Adrenal gland (tissue), 12 donors: Measurements from ENCODE around the gene TMEM259. TPM values are rescaled to one million over a fixed set of nuclear protein-coding genes. Genes with fewer than 3 reads are reported as not detected.

Experiments used
- DNase-seq, 7 donors: peaks; one replicate each; pipeline ENCODE4 v3.0.0-alpha.2; 2019 to 2020
- H3K27ac ChIP-seq, 5 donors: fragments of 200-600 bp; sonication (generic) in 4 of 5; 1 replicate in 3 of 5; 2 replicates in 2 of 5; pipeline versions ENCODE4 v1.5.1 to v1.8.0; 2016 to 2020; ENCODE audit warnings: mild to moderate bottlenecking in 1 of 5
- H3K27me3 ChIP-seq: fragments of 200-600 bp; 2 replicates; pipeline ENCODE4 v1.8.0; 2021
- H3K36me3 ChIP-seq, 2 donors: fragments of 200-600 bp; replicated peaks in 1 of 2; 1 replicate in 1 of 2; 2 replicates in 1 of 2; pipeline versions ENCODE4 v1.5.1 to v1.8.0; 2018 to 2022
- H3K4me1 ChIP-seq, 2 donors: fragments of 200-600 bp; replicated peaks in 1 of 2; 1 replicate in 1 of 2; 2 replicates in 1 of 2; pipeline versions ENCODE4 v1.5.1 to v1.8.0; 2018 to 2021
- H3K4me3 ChIP-seq, 4 donors: fragments of 200-600 bp; sonication (generic) in 3 of 4; one replicate each; pipeline ENCODE4 v1.5.1; 2016 to 2018
- H3K9me3 ChIP-seq, 3 donors: fragments of 200-600 bp; sonication (generic) in 1 of 3; replicated peaks in 1 of 3; 1 replicate in 2 of 3; 2 replicates in 1 of 3; pipeline versions ENCODE4 v1.5.1 to v1.8.0; 2016 to 2021
- POLR2A ChIP-seq, 2 donors: fragments of 450-650 bp; IDR thresholded peaks; one replicate each; pipeline ENCODE4 v1.6.1; 2017; ENCODE audit warnings: antibody characterized with exemption in 2 of 2, mild to moderate bottlenecking in 2 of 2, moderate library complexity in 1 of 2
- WGBS, 4 donors: extraction: QIAGEN DNeasy Blood & Tissue Kit in 2 of 4; methylation state at CpG; one replicate each; pipeline versions ENCODE4 v1.1.5 to v1.1.7; 2013 to 2017; 5-methylcytosine and 5-hydroxymethylcytosine counted together
- intact Hi-C, 2 donors: fragments of 100-400 bp; cut with DNase I; formaldehyde crosslinking; loops; one replicate each; pipeline versions ENCODE4 v1.14.1 to v1.15.0; 2022 to 2023
- polyA plus RNA-seq, 3 donors: library from polyadenylated mRNA; stranded (reverse); fragments of 200-250 nt in 2 of 3; fragments of 350-450 nt in 1 of 3; fragmentation: Illumina TruSeq in 1 of 3; extraction: RNeasy Lipid Tissue Mini Kit (QIAGEN cat#74804) in 1 of 3; gene quantifications; one replicate each; pipeline ENCODE4 v1.2.3, GENCODE V29; 2013 to 2014
- total RNA-seq, 9 donors: library from RNA; depleted of rRNA in 4 of 9; stranded (reverse); fragments of >200 nt in 4 of 9; fragments of 120-200 nt in 1 of 9; fragmentation: NEBNext Ultra II Directional in 1 of 9; extraction: Animal tissue kit (Norgen Biotek cat#: 25700) in 1 of 9; gene quantifications; one replicate each; pipeline versions ENCODE4 v1.1.0 to v1.2.4, GENCODE V29; 2013 to 2023
- TF ChIP-seq, protein P1 (sequence below), 6 experiments: fragments of 450-650 bp in 4 of 6; fragments of 200-600 bp in 2 of 6; sonication (generic) in 1 of 6; IDR thresholded peaks; 1 replicate in 5 of 6; 2 replicates in 1 of 6; pipeline versions ENCODE4 v1.5.1 to v1.8.0; 2016 to 2021; ENCODE audit warnings: antibody characterized with exemption in 6 of 6, mild to moderate bottlenecking in 2 of 6, moderate library complexity in 1 of 6
- donor health status: healthy with polysubstance abuse.
- donor health status: Bipolar disorder and iron deficiency.
- donor health status: DM: yes; HTN: yes; CAD: no.
- donor health status: DM: no; HTN: no; CAD: no.
- donor health status: DM: no; HTN: no; CAD: no.
- donor health status: DM: yes; HTN: yes; CAD: no.

The TMEM259 gene
- total and polyA plus RNA-seq, 12 donors: 79.4 to 743 (median 202) TPM

DNA sequence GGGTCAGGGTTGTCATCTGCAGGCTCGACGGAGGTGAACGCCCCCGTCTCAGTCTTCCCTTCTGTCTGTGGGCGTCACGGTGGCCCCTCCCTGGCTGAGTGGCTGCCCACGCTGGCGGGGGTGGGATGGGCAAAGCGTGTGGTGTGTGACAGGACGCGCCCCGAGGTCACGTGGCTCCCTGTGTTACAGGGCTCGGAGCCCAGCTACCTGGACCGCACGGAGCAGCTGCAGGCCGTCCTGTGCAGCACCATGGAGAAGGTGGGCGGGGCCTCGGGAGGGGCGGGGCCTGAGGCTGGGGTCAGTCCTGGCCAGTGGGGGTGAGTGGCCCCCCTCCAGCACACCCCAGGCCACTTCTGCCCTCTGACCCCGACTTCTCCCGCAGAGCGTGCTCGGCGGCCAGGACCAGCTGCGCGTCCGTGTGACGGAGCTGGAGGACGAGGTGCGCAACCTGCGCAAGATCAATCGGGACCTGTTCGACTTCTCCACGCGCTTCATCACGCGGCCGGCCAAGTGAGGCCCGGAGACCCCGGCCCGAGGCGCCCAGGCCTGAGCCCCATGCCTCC is 27.0 kb downstream of the TMEM259 start:
- H3K4me1 ChIP-seq: peaks cover 15 to 32% of the 10 kb centered on the region in 2 donors
- no peaks in the 10 kb centered on the region for H3K9me3 ChIP-seq
- no peak for DNase-seq
- H3K27ac ChIP-seq: no peak overlapping the region
- intact Hi-C loops: loop anchor here in 1 of 2 donors (10.0 kb wide), 1 partner anchor 219 kb away; no protein-coding TSS in a partner anchor
- WGBS, 4 donors: 86 to 93% (median 87%) methylated on average over 26 to 43 of the region's 43 CpGs
- no peak overlapping the region for H3K4me3 ChIP-seq
- H3K27me3 ChIP-seq: peaks cover 23% of the 10 kb centered on the region
- TF ChIP-seq, protein P1, sequence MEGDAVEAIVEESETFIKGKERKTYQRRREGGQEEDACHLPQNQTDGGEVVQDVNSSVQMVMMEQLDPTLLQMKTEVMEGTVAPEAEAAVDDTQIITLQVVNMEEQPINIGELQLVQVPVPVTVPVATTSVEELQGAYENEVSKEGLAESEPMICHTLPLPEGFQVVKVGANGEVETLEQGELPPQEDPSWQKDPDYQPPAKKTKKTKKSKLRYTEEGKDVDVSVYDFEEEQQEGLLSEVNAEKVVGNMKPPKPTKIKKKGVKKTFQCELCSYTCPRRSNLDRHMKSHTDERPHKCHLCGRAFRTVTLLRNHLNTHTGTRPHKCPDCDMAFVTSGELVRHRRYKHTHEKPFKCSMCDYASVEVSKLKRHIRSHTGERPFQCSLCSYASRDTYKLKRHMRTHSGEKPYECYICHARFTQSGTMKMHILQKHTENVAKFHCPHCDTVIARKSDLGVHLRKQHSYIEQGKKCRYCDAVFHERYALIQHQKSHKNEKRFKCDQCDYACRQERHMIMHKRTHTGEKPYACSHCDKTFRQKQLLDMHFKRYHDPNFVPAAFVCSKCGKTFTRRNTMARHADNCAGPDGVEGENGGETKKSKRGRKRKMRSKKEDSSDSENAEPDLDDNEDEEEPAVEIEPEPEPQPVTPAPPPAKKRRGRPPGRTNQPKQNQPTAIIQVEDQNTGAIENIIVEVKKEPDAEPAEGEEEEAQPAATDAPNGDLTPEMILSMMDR (IDR thresholded peaks at IDR 0.05): no peak
- no peak for TF ChIP-seq POLR2A (IDR thresholded peaks at IDR 0.05)
- H3K36me3 ChIP-seq: no peaks in the 10 kb centered on the region

DNA sequence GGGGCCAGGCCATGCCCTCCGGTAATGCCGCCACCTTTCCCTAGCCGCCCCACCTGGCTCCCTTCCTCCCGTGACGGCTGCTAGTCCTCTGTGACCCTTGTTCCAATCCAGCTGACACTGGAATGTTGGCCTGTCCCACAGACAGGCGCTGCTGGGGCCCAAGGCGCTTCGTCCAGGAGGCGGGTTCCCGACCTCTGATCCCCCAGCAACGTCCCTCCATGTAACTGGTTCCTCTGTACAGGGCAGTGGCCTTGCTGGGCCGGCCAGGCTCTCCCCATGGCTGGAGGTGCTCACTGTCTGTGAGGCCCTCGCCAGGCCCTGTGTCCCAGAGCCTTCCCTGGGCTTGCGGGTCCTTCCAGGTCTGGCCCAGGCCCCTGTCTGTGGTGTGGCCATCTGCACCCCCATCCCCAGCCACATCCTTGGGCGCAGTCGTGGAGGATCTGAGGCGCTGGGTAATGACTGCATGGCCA is 27.5 kb downstream of the TMEM259 start:
- no peak overlapping the region for H3K27ac ChIP-seq
- no peak for TF ChIP-seq POLR2A (IDR thresholded peaks at IDR 0.05)
- TF ChIP-seq, protein P1 (IDR thresholded peaks at IDR 0.05): no peak
- H3K4me3 ChIP-seq: no peak overlapping the region
- intact Hi-C loops: loop anchor here in 1 of 2 donors (10.0 kb wide), 1 partner anchor 219 kb away; no protein-coding TSS in a partner anchor
- WGBS, 4 donors: 85 to 91% (median 90%) methylated on average over 13 to 17 of the region's 17 CpGs
- H3K36me3 ChIP-seq: peaks cover 0 to 2% of the 10 kb centered on the region in 2 donors
- peaks cover 15 to 32% of the 10 kb centered on the region in 2 donors for H3K4me1 ChIP-seq
- H3K9me3 ChIP-seq: no peaks in the 10 kb centered on the region
- DNase-seq: no peak
- H3K27me3 ChIP-seq: peaks cover 22% of the 10 kb centered on the region

DNA sequence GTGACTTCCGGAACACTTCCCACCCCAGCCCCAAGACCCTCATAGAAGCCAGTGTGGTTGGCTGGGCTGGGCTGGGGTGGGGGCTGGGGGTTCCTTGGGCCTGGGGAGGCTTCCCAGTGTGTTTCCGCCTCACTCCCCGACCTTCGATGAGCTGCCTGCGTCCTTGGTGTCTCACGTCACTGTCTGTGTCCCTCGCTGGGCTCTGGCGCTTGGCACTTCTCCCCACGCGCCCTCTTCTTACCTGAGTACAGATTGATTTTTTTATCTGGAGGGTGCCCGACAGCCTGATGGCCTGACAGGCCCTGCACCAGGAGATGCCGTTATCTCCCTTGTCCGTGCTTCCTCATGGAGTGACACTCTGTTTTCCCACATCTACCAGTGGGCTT is 28.3 kb downstream of the TMEM259 start:
- no peak overlapping the region for H3K4me3 ChIP-seq
- peaks cover 0 to 6% of the 10 kb centered on the region in 2 donors for H3K36me3 ChIP-seq
- peaks cover 15 to 32% of the 10 kb centered on the region in 2 donors for H3K4me1 ChIP-seq
- H3K27me3 ChIP-seq: peaks cover 21% of the 10 kb centered on the region
- H3K9me3 ChIP-seq: no peaks in the 10 kb centered on the region
- peak overlapping the region in 2 of 5 donors; percentile 38 to 73 for H3K27ac ChIP-seq
- 46 to 76% (median 71%) methylated on average over 12 to 13 of the region's 13 CpGs for WGBS, 4 donors
- no peak for TF ChIP-seq POLR2A (IDR thresholded peaks at IDR 0.05)
- TF ChIP-seq, protein P1 (IDR thresholded peaks at IDR 0.05): no peak
- intact Hi-C loops: loop anchor here in 1 of 2 donors (10.0 kb wide), 1 partner anchor 218 kb away; no protein-coding TSS in a partner anchor
- DNase-seq: peak in 4 of 7 donors; percentile 47 to 72 (median 64)

DNA sequence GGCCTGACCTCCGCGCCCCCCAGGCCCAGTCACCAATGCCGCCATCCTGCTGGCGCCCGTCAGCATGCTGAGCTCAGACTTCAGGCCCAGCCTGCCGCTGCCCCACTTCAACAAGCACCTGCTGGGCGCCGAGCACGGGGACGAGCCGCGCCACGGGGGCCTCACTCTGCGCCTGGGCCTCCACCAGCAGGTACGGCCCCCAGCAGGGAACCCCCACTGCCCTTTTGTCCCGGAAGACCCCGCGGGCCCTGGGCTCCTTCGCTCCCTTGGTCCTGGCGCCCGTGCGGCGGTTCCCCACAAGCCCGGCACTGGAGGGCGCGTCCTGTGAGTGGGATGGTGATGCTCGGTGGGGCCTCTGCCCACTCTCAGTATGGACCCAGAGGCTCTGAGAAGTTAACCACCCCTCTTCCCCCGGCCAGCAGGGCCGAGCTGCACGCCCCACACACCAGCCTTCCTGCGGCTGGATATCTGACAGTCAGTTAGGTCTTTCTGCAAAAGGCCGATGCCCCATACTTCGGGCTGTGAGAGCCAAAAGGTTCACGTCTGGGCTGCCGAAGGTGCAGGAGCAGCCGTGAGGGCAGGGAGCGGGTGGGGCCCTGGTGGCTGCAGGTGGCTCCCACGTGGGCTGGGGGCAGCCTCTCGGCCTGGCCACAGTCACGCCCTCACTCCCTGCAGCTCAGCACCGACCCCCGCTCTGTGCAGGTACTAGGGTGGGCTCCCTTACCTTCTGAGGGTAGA is 28.8 kb downstream of the TMEM259 start:
- DNase-seq: no peak
- WGBS, 4 donors: 80 to 96% (median 83%) methylated on average over 8 to 42 of the region's 42 CpGs
- peaks cover 15 to 32% of the 10 kb centered on the region in 2 donors for H3K4me1 ChIP-seq
- H3K36me3 ChIP-seq: peaks cover 0 to 9% of the 10 kb centered on the region in 2 donors
- H3K27ac ChIP-seq: peak overlapping the region in 2 of 5 donors; percentile 38 to 73
- TF ChIP-seq POLR2A (IDR thresholded peaks at IDR 0.05): no peak
- TF ChIP-seq, protein P1 (IDR thresholded peaks at IDR 0.05): no peak
- intact Hi-C loops: loop anchor here in 1 of 2 donors (10.0 kb wide), 1 partner anchor 217 kb away; no protein-coding TSS in a partner anchor
- no peak overlapping the region for H3K4me3 ChIP-seq
- peaks cover 17% of the 10 kb centered on the region for H3K27me3 ChIP-seq
- H3K9me3 ChIP-seq: no peaks in the 10 kb centered on the region
